Fibroblast of lung (primary cell): ENCODE results near the gene NOVA2. TPM values are rescaled to one million over a fixed set of nuclear protein-coding genes. Genes with fewer than 3 reads are reported as not detected.

Experiments
- DNase-seq, 2 donors: peaks; one replicate each; pipeline versions ENCODE4 v3.0.0 to v3.0.0-alpha.2; 2010; ENCODE audit warnings: low read depth in 2 of 2
- H2AFZ ChIP-seq: 2 replicates; pipeline ENCODE4 v1.5.1; 2012; ENCODE audit warnings: low read length, control low read depth, inconsistent platforms
- H3K27ac ChIP-seq: 2 replicates; pipeline ENCODE4 v1.5.1; 2011; ENCODE audit warnings: low read length, control low read depth; ENCODE audit not compliant: insufficient read depth
- H3K27me3 ChIP-seq: 2 replicates; pipeline ENCODE4 v1.5.1; 2011; ENCODE audit warnings: mild to moderate bottlenecking, low read length; ENCODE audit not compliant: control insufficient read depth, insufficient read depth
- H3K36me3 ChIP-seq: 2 replicates; pipeline ENCODE4 v1.5.1; 2011; ENCODE audit warnings: low read length; ENCODE audit not compliant: control insufficient read depth, insufficient read depth
- H3K4me1 ChIP-seq: 2 replicates; pipeline ENCODE4 v1.5.1; 2011; ENCODE audit warnings: low read length; ENCODE audit not compliant: control insufficient read depth, insufficient read depth; ENCODE audit errors: extremely low read depth
- H3K4me2 ChIP-seq: 2 replicates; pipeline ENCODE4 v1.5.1; 2011; ENCODE audit warnings: low read length, control low read depth; ENCODE audit not compliant: insufficient read depth; ENCODE audit errors: extremely low read depth
- H3K4me3 ChIP-seq, 4 experiments: fragments of 200-600 bp in 1 of 4; sonication (generic) in 1 of 4; replicated peaks in 1 of 4; 2 replicates each; pipeline ENCODE4 v1.5.1; 2011 to 2016; ENCODE audit warnings: low read length in 4 of 4, low read depth in 3 of 4, mild to moderate bottlenecking in 3 of 4, control low read depth in 2 of 4, inconsistent platforms in 1 of 4, mixed read lengths in 1 of 4; ENCODE audit not compliant: insufficient read depth in 1 of 4; ENCODE audit errors: control extremely low read depth in 1 of 4
- H3K79me2 ChIP-seq: 2 replicates; pipeline ENCODE4 v1.5.1; 2012; ENCODE audit warnings: mild to moderate bottlenecking, low read length, inconsistent platforms; ENCODE audit not compliant: control insufficient read depth, insufficient read depth
- H3K9ac ChIP-seq: 2 replicates; pipeline ENCODE4 v1.5.1; 2011; ENCODE audit warnings: mild to moderate bottlenecking, low read length, control low read depth; ENCODE audit not compliant: insufficient read depth
- H3K9me3 ChIP-seq: 2 replicates; pipeline ENCODE4 v1.5.1; 2012; ENCODE audit warnings: low read depth, low read length; ENCODE audit not compliant: control insufficient read depth, insufficient read depth
- H4K20me1 ChIP-seq: 2 replicates; pipeline ENCODE4 v1.5.1; 2011; ENCODE audit warnings: low read length; ENCODE audit not compliant: control insufficient read depth, insufficient read depth; ENCODE audit errors: extremely low read depth
- EZH2 ChIP-seq: IDR thresholded peaks from 2 replicates; pipeline ENCODE4 v1.5.1; 2012; ENCODE audit warnings: low read length, control low read depth, mild to moderate bottlenecking; ENCODE audit errors: missing control alignments
- polyA plus RNA-seq, 2 donors: library from polyadenylated mRNA; depleted of rRNA in 1 of 2; stranded (reverse) in 1 of 2; unstranded in 1 of 2; fragments of >200 nt; gene quantifications; 2 replicates each; pipeline ENCODE4 v1.2.1, GENCODE V29; 2011 to 2012; ENCODE audit warnings: missing spikeins in 1 of 2
- total RNA-seq: library from RNA; depleted of rRNA; stranded (reverse); fragments of >200 nt; gene quantifications from 2 replicates; pipeline ENCODE4 v1.2.1, GENCODE V29; 2014
- TF ChIP-seq, protein P1 (sequence below), 2 donors: IDR thresholded peaks in 1 of 2; conservative IDR thresholded peaks in 1 of 2; 1 replicate in 1 of 2; 2 replicates in 1 of 2; pipeline ENCODE4 v1.5.1; 2011 to 2012; ENCODE audit warnings: low read length in 2 of 2, control low read depth in 1 of 2, inconsistent platforms in 1 of 2, low read depth in 1 of 2, mild to moderate bottlenecking in 1 of 2

NOVA2 gene
- total and polyA plus RNA-seq, 2 donors (not counting 1 experiment from before 2014, with no cell fraction given) = 0.01 TPM; not detected in 1

DNA sequence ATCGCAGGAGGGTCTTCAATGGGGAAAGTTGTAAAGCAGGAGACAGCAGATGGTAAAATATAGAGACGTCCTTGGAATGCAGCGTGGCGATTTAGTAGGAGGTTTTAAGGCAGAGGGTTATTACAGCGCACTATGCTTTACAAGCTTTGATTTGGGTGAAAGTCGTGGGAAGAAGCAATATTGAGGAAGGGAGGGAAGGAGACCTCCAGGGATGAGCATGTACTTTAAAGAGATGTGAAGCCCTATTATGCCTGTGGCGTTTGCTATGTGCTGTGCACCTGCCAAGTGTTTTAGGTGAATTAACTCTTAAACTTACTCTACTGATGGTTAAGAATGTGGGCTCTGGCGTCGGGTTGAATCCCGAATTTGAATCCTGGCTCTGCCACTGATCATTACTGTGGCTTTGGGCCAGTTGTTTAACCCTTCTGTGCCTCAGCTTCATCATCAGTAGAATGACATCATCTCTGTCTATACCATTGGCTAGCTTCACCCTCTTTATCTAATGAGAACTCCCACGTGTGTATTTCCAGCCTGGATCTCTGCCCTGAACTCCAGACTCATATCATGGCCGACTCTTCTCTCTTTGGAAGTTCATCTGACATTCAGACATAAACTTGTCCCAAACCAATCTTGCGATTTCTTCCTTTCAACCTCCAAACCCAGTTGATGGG, 22.2 kb upstream of the NOVA2 start:
- Histone ChIP-seq H3K4me1 (peaks cover 2% of the 10 kb centered on the region), H3K4me2 (peak overlapping the region; percentile 64), H3K4me3 (peak overlapping the region; percentile 66 to 93 (median 80)), H3K27ac (peak overlapping the region; percentile 53), H3K79me2 (no peaks in the 10 kb centered on the region), H3K9ac (peak overlapping the region; percentile 51), H4K20me1 (no peaks in the 10 kb centered on the region), H3K36me3 (peaks cover 3% of the 10 kb centered on the region), H2AFZ (peak overlapping the region; percentile 37), H3K27me3 (no peaks in the 10 kb centered on the region), H3K9me3 (no peaks in the 10 kb centered on the region)
- TF ChIP-seq EZH2 = no peak
- TF ChIP-seq, protein P1, sequence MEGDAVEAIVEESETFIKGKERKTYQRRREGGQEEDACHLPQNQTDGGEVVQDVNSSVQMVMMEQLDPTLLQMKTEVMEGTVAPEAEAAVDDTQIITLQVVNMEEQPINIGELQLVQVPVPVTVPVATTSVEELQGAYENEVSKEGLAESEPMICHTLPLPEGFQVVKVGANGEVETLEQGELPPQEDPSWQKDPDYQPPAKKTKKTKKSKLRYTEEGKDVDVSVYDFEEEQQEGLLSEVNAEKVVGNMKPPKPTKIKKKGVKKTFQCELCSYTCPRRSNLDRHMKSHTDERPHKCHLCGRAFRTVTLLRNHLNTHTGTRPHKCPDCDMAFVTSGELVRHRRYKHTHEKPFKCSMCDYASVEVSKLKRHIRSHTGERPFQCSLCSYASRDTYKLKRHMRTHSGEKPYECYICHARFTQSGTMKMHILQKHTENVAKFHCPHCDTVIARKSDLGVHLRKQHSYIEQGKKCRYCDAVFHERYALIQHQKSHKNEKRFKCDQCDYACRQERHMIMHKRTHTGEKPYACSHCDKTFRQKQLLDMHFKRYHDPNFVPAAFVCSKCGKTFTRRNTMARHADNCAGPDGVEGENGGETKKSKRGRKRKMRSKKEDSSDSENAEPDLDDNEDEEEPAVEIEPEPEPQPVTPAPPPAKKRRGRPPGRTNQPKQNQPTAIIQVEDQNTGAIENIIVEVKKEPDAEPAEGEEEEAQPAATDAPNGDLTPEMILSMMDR (conservative IDR thresholded peaks at IDR 0.05 in 1 of 2, IDR thresholded peaks at IDR 0.05 in 1 of 2; ENCODE audit: low read depth in 1 of 2, low read length in 2 of 2) = no peak
- peak in 1 of 2 donors; percentile 67 for DNase-seq

DNA sequence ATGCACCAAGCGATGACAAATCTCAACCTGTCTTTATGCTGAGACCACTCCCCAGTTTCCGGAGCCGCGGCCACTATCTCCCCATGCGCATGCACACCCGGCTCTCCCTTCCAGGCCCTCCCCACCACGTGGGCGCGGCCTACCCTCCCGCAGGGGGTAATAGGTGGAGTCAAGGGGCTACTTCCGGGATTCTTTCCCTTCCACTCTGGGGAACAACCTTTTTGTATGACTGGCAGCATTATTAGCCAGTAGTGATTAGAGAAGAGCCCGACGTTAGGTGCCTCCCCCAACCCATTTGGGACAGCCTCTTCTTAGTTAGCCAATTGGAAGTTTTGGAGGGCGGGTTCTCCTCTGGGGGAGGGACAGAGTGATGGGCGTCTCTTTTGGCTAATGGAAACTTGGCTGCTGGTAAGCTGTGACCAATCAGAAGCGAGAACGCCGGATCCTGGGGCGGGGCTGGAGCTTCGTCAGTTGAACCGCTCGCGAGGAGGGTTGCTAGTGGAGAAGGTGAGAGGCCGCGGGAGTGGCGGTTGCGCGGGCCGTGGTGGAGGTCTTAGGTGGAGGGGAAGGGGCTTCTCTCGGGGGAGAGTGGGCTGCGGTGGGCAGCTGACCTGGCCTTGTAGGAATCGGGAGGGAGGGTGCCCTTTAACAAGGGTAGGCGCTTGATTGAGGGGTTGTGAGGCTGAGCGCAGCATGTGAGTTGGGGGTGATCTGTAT, 21.5 kb upstream of the NOVA2 start, which contains the start of gene CCDC61:
TSS of gene CCDC61 (plus strand) at position 470 of the 717 bp plus-strand sequence. CDS start 7,552 bp downstream, outside the sequence.
- peak within 1 kb of the TSS; percentile 71 for H2AFZ ChIP-seq
- no peaks in the 10 kb centered on the region for H4K20me1 ChIP-seq
- peak within 1 kb of the TSS; percentile 51 for H3K9ac ChIP-seq
- no peaks in the 10 kb centered on the region for H3K27me3 ChIP-seq
- no peaks in the 10 kb centered on the region for H3K79me2 ChIP-seq
- peaks cover 3% of the 10 kb centered on the region for H3K36me3 ChIP-seq
- H3K4me1 ChIP-seq = peaks cover 2% of the 10 kb centered on the region
- peak; percentile 99 to 100 for DNase-seq
- no peak for TF ChIP-seq EZH2
- TF ChIP-seq, protein P1 (conservative IDR thresholded peaks at IDR 0.05 in 1 of 2, IDR thresholded peaks at IDR 0.05 in 1 of 2; ENCODE audit: low read depth in 1 of 2, low read length in 2 of 2) = no peak
- peak within 1 kb of the TSS; percentile 64 for H3K4me2 ChIP-seq
- peak within 1 kb of the TSS; percentile 53 for H3K27ac ChIP-seq
- H3K4me3 ChIP-seq = peak within 1 kb of the TSS; percentile 66 to 93 (median 80)
- H3K9me3 ChIP-seq = no peaks in the 10 kb centered on the region

DNA sequence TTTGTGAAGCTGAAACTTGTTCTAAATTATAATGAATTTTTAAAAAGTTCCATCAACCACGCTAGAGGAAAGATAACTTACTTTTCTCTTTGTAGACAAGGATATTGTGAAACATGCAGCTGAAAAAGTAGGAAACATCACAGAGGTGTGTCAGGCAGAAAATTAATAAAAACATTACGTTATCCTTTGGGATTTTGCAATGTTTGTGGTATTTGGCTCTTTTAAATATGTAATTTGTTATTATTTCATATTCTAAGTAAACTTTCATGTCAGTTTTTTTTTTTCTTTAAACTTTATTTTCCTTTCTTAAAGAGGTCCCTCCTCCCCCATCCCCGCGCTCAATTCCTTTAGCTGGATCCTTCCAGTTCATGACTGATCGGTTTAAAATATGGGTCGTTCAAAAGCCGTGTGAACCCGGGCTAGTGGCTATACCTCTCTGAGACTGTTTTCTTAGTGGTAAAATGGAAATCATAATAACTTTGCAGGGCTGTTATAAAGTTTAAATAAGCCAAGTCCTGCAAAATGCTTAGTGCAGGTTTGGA, 20.9 kb upstream of the NOVA2 start:
- no peaks in the 10 kb centered on the region for H4K20me1 ChIP-seq
- H3K9ac ChIP-seq = no peak overlapping the region
- H3K27ac ChIP-seq = no peak overlapping the region
- H3K4me2 ChIP-seq = peak overlapping the region; percentile 49
- TF ChIP-seq, protein P1 (conservative IDR thresholded peaks at IDR 0.05 in 1 of 2, IDR thresholded peaks at IDR 0.05 in 1 of 2; ENCODE audit: low read depth in 1 of 2, low read length in 2 of 2) = no peak
- no peak for TF ChIP-seq EZH2
- DNase-seq = peak; percentile 4 to 34
- H2AFZ ChIP-seq = peak overlapping the region; percentile 71
- peak overlapping the region; percentile 44 to 92 (median 63) for H3K4me3 ChIP-seq
- H3K36me3 ChIP-seq = peaks cover 3% of the 10 kb centered on the region
- H3K4me1 ChIP-seq = peaks cover 2% of the 10 kb centered on the region
- H3K9me3 ChIP-seq = no peaks in the 10 kb centered on the region
- H3K27me3 ChIP-seq = no peaks in the 10 kb centered on the region
- no peaks in the 10 kb centered on the region for H3K79me2 ChIP-seq
